GM06990 (cell line): ENCODE measurements around the gene CDK5RAP2.

ENCODE experiments used
- DNase-seq: peaks from one replicate; pipeline ENCODE4 v3.0.0-alpha.2; 2011; ENCODE audit not compliant: insufficient read length; ENCODE audit errors: extremely low read depth
- H3K27me3 ChIP-seq: replicated peaks from 2 replicates; pipeline ENCODE4 v1.6.0; 2011; ENCODE audit warnings: low read length; ENCODE audit not compliant: control insufficient read depth, insufficient read depth
- H3K36me3 ChIP-seq: 2 replicates; pipeline ENCODE4 v1.5.1; 2011; ENCODE audit warnings: low read length; ENCODE audit not compliant: control insufficient read depth, insufficient read depth
- H3K4me3 ChIP-seq: replicated peaks from 2 replicates; pipeline ENCODE4 v1.5.1; 2011; ENCODE audit warnings: low read depth, mild to moderate bottlenecking, control low read depth, low read length
- TF ChIP-seq, protein P1 (sequence below): IDR thresholded peaks from 2 replicates; pipeline ENCODE4 v1.5.1; 2011; ENCODE audit warnings: low read length, control low read depth, mild to moderate bottlenecking, inconsistent platforms; ENCODE audit not compliant: insufficient read depth, poor library complexity, severe bottlenecking

Gene CDK5RAP2

DNA sequence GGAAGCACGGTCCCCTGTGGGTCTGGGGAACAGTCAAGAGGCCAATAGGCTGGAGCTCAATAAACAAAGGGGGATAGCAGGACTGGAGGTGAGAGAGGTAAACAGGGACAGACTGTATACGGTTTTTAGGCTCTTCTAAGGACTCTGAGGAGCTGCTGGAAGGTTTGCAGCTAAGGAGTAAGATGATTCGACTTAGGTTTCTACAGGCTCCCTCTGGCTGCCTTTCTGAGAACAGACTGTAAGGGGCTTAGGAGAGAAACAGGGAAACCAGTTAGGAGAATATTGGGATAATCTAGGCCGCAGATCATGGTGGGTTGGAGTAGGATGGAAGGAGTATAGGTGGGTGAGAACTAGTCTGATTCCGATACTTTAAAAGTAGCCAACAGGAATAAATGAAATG, 10.4 kb downstream of the CDK5RAP2 start:
- Histone ChIP-seq H3K36me3 (peaks cover 17% of the 10 kb centered on the region), H3K27me3 (no peaks in the 10 kb centered on the region), H3K4me3 (no peak overlapping the region)
- no peak for DNase-seq
- TF ChIP-seq, protein P1, sequence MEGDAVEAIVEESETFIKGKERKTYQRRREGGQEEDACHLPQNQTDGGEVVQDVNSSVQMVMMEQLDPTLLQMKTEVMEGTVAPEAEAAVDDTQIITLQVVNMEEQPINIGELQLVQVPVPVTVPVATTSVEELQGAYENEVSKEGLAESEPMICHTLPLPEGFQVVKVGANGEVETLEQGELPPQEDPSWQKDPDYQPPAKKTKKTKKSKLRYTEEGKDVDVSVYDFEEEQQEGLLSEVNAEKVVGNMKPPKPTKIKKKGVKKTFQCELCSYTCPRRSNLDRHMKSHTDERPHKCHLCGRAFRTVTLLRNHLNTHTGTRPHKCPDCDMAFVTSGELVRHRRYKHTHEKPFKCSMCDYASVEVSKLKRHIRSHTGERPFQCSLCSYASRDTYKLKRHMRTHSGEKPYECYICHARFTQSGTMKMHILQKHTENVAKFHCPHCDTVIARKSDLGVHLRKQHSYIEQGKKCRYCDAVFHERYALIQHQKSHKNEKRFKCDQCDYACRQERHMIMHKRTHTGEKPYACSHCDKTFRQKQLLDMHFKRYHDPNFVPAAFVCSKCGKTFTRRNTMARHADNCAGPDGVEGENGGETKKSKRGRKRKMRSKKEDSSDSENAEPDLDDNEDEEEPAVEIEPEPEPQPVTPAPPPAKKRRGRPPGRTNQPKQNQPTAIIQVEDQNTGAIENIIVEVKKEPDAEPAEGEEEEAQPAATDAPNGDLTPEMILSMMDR: no peak

DNA sequence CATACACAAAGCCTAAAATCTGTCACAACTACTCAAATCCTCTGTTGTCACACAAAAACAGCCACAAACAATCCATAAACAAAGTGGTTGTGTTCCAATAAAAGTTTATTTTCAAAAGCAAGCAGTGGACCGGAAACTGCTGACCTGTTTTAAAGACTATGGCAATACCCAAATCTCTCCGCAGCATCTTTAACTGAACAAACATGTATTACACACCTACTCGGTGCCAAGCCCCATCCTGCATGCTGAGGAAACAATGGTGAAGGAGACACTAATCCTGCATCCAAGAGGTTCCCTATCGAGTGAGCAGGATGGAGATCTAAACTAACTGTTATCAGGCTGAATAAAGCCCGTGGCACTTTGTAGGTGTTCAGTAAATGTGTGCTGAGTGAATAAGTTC, 11.2 kb downstream of the CDK5RAP2 start:
- Histone ChIP-seq H3K4me3 (no peak overlapping the region), H3K27me3 (no peaks in the 10 kb centered on the region), H3K36me3 (peaks cover 17% of the 10 kb centered on the region)
- DNase-seq: no peak
- TF ChIP-seq, protein P1: no peak

GRCh38 chr9:120567874-120568273, 12.1 kb downstream of the CDK5RAP2 start:
- TF ChIP-seq, protein P1: no peak
- DNase-seq: no peak
- H3K4me3 ChIP-seq: no peak overlapping the region
- no peaks in the 10 kb centered on the region for H3K27me3 ChIP-seq
- peaks cover 23% of the 10 kb centered on the region for H3K36me3 ChIP-seq

DNA sequence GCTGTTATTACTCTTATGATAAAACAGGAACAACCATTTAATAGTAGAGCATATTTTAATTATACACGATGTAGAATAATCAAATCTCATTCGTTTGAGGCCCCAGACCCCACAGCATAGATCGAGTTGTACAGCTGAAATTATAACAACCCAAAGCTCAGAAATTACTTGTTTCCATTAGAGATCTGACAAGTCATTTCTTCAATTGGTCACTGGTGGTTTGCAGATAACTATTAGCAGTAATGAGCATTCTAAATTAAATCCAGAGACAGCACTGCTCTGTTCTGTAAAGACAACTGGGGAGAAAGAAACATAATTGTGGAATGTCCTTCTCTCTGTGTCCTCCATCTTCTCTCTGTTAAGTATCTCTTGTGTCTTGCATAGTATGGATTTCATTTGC, 12.9 kb downstream of the CDK5RAP2 start:
- no peak overlapping the region for H3K4me3 ChIP-seq
- TF ChIP-seq, protein P1: no peak
- peaks cover 27% of the 10 kb centered on the region for H3K36me3 ChIP-seq
- no peaks in the 10 kb centered on the region for H3K27me3 ChIP-seq
- DNase-seq: no peak

GRCh38 chr9:120564589-120564988, 15.4 kb downstream of the CDK5RAP2 start:
- H3K4me3 ChIP-seq: no peak overlapping the region
- no peak for DNase-seq
- no peaks in the 10 kb centered on the region for H3K27me3 ChIP-seq
- H3K36me3 ChIP-seq: peaks cover 20% of the 10 kb centered on the region
- TF ChIP-seq, protein P1: no peak

DNA sequence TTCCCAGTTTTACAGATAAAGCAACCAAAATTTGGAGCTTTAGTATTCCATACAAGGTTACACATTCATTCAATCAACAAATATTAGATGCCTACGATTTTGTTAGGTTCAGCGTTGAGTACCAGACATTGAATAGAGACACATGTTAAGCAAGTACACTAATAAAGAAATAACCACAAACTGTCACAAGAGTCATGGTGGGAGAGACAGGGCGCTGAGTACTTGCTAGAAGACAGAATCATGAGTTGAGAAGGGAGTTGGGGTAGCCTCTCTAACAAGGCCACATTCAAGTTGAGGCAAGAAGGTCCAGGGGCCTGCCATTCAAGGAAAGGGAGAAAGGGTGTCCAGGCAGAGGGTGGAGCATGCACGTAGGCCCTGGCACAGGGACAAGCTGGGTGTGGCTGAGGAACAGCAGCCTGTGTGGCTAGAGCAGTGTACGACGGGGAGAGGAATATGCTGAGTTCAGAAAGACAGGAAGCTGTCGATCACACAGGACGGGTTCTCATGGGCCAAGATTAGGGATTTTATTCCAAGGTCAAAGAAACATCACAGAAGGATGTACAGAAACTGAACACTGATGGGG, 17.0 kb downstream of the CDK5RAP2 start:
- no peak overlapping the region for H3K4me3 ChIP-seq
- H3K36me3 ChIP-seq: peaks cover 16% of the 10 kb centered on the region
- TF ChIP-seq, protein P1: no peak
- H3K27me3 ChIP-seq: no peaks in the 10 kb centered on the region
- no peak for DNase-seq
